WTC11 (cell line): ENCODE measurements around the gene KPTN. TPM values are rescaled to one million over a fixed set of nuclear protein-coding genes. Genes with fewer than 3 reads are reported as not detected.

Experiments used
- AFF4 ChIP-seq: sonication (generic); formaldehyde crosslinking; IDR thresholded peaks from 2 replicates; pipeline ENCODE4 v1.8.1; 2023; ENCODE audit warnings: mild to moderate bottlenecking, missing genetic modification reagents, borderline replicate concordance
- ATF6 ChIP-seq: sonication (generic); formaldehyde crosslinking; IDR thresholded peaks from 2 replicates; pipeline ENCODE4 v1.8.1; 2023; ENCODE audit warnings: mild to moderate bottlenecking, missing genetic modification reagents
- FOXK1 ChIP-seq: sonication (generic); formaldehyde crosslinking; IDR thresholded peaks from 2 replicates; pipeline ENCODE4 v1.8.0; 2022; ENCODE audit warnings: mild to moderate bottlenecking, moderate library complexity, missing genetic modification reagents
- GRHL2 ChIP-seq: fragments of 250-450 bp; sonication (Bioruptor Pico); IDR thresholded peaks from 2 replicates; pipeline ENCODE4 v1.8.0; 2022; ENCODE audit warnings: mild to moderate bottlenecking, moderate library complexity; ENCODE audit not compliant: insufficient replicate concordance, severe bottlenecking
- JUN ChIP-seq: sonication (generic); formaldehyde crosslinking; IDR thresholded peaks from 2 replicates; pipeline ENCODE4 v1.8.0; 2023; ENCODE audit warnings: mild to moderate bottlenecking, missing genetic modification reagents
- MXD4 ChIP-seq: fragments of 250-450 bp; sonication (Bioruptor Pico); IDR thresholded peaks from 2 replicates; pipeline ENCODE4 v1.8.0; 2021; ENCODE audit warnings: mild to moderate bottlenecking, moderate library complexity, borderline replicate concordance
- TP53 ChIP-seq: sonication (generic); formaldehyde crosslinking; IDR thresholded peaks from 2 replicates; pipeline ENCODE4 v1.8.1; 2023; ENCODE audit warnings: mild to moderate bottlenecking, missing genetic modification reagents
- ZNF138 ChIP-seq: sonication (generic); formaldehyde crosslinking; conservative IDR thresholded peaks from 2 replicates; pipeline ENCODE4 v1.8.1; 2022; ENCODE audit warnings: mild to moderate bottlenecking, moderate library complexity, missing genetic modification reagents
- ZNF219 ChIP-seq: sonication (generic); formaldehyde crosslinking; IDR thresholded peaks from 2 replicates; pipeline ENCODE4 v1.8.0; 2023; ENCODE audit warnings: missing genetic modification reagents, mild to moderate bottlenecking, borderline replicate concordance
- ZNF232 ChIP-seq: sonication (generic); formaldehyde crosslinking; IDR thresholded peaks from 2 replicates; pipeline ENCODE4 v1.8.0; 2022; ENCODE audit warnings: mild to moderate bottlenecking, missing genetic modification reagents
- ZNF263 ChIP-seq: sonication (generic); formaldehyde crosslinking; IDR thresholded peaks from 2 replicates; pipeline ENCODE4 v1.8.1; 2022; ENCODE audit warnings: low read depth, mild to moderate bottlenecking, moderate library complexity, missing genetic modification reagents
- ZNF396 ChIP-seq: fragments of 250-450 bp; sonication (Bioruptor Pico); IDR thresholded peaks from 2 replicates; pipeline ENCODE4 v1.8.0; 2021; ENCODE audit warnings: mild to moderate bottlenecking, moderate library complexity, borderline replicate concordance
- ZSCAN18 ChIP-seq: fragments of 250-450 bp; sonication (Bioruptor Pico); IDR thresholded peaks from 2 replicates; pipeline ENCODE4 v2.1.2; 2022; ENCODE audit warnings: mild to moderate bottlenecking, moderate library complexity
- total RNA-seq: library from RNA; stranded (reverse); gene quantifications from 3 replicates; pipeline ENCODE4 v1.2.3, GENCODE V29; 2021
- TF ChIP-seq, protein P1 (sequence below): fragments of 250-450 bp; sonication (Bioruptor Pico); IDR thresholded peaks from 2 replicates; pipeline ENCODE4 v1.9.0; 2021; ENCODE audit warnings: mild to moderate bottlenecking

Gene KPTN
- total RNA-seq, 1 experiment from 2014 or later, result 24.5 TPM

DNA sequence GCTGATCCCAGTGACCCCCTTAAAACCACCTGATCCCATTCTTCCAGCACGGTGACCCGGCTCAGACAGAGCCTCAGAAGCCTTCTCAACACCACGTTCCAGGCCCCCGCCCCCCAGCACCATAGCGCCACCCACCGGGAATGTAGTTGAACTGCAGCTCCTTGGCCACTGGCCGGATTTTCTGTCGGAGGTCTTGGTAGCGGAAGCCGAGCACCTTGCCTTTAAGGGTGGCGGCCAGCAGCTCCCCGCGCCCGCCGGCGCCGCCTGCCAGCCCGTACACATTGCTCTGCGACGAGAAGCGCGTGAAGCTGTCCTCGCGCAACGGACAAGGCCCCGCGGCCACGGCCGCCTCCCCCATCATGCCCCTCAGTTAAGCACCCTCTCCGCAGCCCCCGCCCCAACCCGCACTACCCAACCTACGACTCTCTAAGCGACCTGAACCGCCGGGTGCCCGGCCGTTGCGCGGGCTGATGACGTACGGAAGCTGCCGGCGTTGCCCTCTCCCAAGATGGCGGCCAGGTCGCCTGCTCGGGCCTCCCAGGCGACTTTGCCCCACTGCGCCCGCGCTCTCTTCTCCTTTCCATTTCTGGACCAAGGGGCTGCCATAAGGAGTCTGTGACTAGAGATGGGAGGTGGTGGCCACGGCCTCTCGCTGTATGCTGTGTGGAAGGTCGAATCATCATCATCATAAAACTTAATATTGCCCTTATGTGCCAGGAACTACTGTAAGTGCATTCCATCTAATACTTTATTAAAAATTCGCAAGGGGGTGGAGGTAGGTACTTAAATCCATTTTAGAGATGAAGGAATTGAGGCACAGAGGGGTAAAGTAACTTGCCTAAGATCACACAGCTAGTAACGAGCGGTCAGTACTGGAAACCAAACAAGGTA is at the start of gene KPTN (continued):
- TF ChIP-seq ZSCAN18 (CRISPR knock-in tag) (no peak), ZNF219 (CRISPR knock-in tag) (no peak), TP53 (CRISPR knock-in tag) (no peak), AFF4 (CRISPR knock-in tag) (no peak), FOXK1 (CRISPR knock-in tag) (no peak), ATF6 (CRISPR knock-in tag) (no peak), ZNF138 (CRISPR knock-in tag) (no peak), MXD4 (CRISPR knock-in tag) (no peak), ZNF396 (CRISPR knock-in tag) (no peak), JUN (no peak), ZNF263 (no peak), ZNF232 (CRISPR knock-in tag) (no peak), GRHL2 (CRISPR knock-in tag) (no peak)
- TF ChIP-seq, protein P1, sequence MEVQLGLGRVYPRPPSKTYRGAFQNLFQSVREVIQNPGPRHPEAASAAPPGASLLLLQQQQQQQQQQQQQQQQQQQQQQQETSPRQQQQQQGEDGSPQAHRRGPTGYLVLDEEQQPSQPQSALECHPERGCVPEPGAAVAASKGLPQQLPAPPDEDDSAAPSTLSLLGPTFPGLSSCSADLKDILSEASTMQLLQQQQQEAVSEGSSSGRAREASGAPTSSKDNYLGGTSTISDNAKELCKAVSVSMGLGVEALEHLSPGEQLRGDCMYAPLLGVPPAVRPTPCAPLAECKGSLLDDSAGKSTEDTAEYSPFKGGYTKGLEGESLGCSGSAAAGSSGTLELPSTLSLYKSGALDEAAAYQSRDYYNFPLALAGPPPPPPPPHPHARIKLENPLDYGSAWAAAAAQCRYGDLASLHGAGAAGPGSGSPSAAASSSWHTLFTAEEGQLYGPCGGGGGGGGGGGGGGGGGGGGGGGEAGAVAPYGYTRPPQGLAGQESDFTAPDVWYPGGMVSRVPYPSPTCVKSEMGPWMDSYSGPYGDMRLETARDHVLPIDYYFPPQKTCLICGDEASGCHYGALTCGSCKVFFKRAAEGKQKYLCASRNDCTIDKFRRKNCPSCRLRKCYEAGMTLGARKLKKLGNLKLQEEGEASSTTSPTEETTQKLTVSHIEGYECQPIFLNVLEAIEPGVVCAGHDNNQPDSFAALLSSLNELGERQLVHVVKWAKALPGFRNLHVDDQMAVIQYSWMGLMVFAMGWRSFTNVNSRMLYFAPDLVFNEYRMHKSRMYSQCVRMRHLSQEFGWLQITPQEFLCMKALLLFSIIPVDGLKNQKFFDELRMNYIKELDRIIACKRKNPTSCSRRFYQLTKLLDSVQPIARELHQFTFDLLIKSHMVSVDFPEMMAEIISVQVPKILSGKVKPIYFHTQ (CRISPR knock-in tag), result no peak
